Esophagus muscularis mucosa (tissue), 4 donors: ENCODE data around the gene MAMLD1. TPM values are rescaled to one million over a fixed set of nuclear protein-coding genes. Genes with fewer than 3 reads are reported as not detected.

ENCODE experiments used
- DNase-seq: peaks from one replicate; pipeline ENCODE4 v3.0.0-alpha.2; 2017; ENCODE audit errors: extremely low spot score
- H3K27ac ChIP-seq, 4 donors: fragments of 200-600 bp; sonication (generic); replicated peaks in 1 of 4; 1 replicate in 3 of 4; 2 replicates in 1 of 4; pipeline ENCODE4 v1.5.1; 2016 to 2019; ENCODE audit warnings: mild to moderate bottlenecking in 1 of 4
- H3K27me3 ChIP-seq, 4 donors: fragments of 200-600 bp; sonication (generic); one replicate each; pipeline versions ENCODE4 v1.5.1 to v1.6.0; 2016 to 2019
- H3K36me3 ChIP-seq, 4 donors: fragments of 200-600 bp; sonication (generic); one replicate each; pipeline ENCODE4 v1.5.1; 2016 to 2019
- H3K4me1 ChIP-seq, 4 donors: fragments of 200-600 bp; sonication (generic); one replicate each; pipeline ENCODE4 v1.5.1; 2016 to 2019
- H3K4me3 ChIP-seq, 4 donors: fragments of 200-600 bp; sonication (generic); 1 replicate in 2 of 4; 2 replicates in 2 of 4; pipeline ENCODE4 v1.5.1; 2016 to 2019; ENCODE audit warnings: mild to moderate bottlenecking in 4 of 4, moderate library complexity in 1 of 4
- H3K9me3 ChIP-seq, 4 donors: fragments of 200-600 bp; sonication (generic); 1 replicate in 3 of 4; 2 replicates in 1 of 4; pipeline ENCODE4 v1.5.1; 2016 to 2019
- EP300 ChIP-seq: sonication (generic); formaldehyde crosslinking; IDR thresholded peaks from one replicate; pipeline ENCODE4 v1.6.1; 2017; ENCODE audit warnings: antibody characterized with exemption
- POLR2A ChIP-seq: fragments of 450-650 bp; IDR thresholded peaks from one replicate; pipeline ENCODE4 v1.6.1; 2017; ENCODE audit warnings: antibody characterized with exemption, moderate library complexity, mild to moderate bottlenecking, low read depth
- POLR2AphosphoS5 ChIP-seq, 2 donors: sonication (generic); formaldehyde crosslinking; IDR thresholded peaks; one replicate each; pipeline ENCODE4 v1.6.1; 2017; ENCODE audit warnings: antibody characterized with exemption in 2 of 2
- WGBS: methylation state at CpG from one replicate; pipeline ENCODE4 v1.1.5; 2018; 5-methylcytosine and 5-hydroxymethylcytosine counted together
- intact Hi-C: fragments of 100-400 bp; cut with DNase I; formaldehyde crosslinking; loops from one replicate; pipeline ENCODE4 v1.15.1; 2023
- total RNA-seq, 4 donors: library from RNA; depleted of rRNA; stranded (reverse); fragments of >200 nt; gene quantifications; one replicate each; pipeline versions ENCODE4 v1.1.0 to v1.2.1, GENCODE V29; 2016
- TF ChIP-seq, protein P1 (sequence below), 3 experiments: fragments of 200-600 bp in 2 of 3; fragments of 450-650 bp in 1 of 3; sonication (generic) in 2 of 3; IDR thresholded peaks; one replicate each; pipeline ENCODE4 v1.5.1; 2017 to 2019; ENCODE audit warnings: antibody characterized with exemption in 3 of 3, mild to moderate bottlenecking in 2 of 3, moderate library complexity in 1 of 3

The MAMLD1 gene
- total RNA-seq, 4 donors from 2014 or later, result 1.6 to 5.3 (median 3.3) TPM

DNA sequence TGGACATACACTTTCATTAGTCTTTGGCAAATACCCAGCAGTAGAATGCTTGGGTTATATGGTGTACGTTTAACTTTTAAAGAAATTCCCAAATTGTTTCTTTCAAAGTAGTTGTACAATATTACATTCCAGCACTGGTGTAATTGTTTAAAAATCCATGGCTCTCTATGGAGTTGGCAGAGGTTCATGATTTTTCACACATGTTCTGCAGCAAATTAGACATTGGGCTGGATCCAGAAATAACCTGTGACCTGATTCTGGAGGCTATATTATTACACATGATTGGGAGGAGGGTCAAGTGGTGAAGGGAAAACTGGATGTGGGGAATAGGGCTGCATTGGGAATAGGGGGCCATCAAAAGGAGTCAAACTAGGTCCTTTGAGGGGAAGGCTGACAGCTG, 41.9 kb downstream of the MAMLD1 start:
- TF ChIP-seq, protein P1, sequence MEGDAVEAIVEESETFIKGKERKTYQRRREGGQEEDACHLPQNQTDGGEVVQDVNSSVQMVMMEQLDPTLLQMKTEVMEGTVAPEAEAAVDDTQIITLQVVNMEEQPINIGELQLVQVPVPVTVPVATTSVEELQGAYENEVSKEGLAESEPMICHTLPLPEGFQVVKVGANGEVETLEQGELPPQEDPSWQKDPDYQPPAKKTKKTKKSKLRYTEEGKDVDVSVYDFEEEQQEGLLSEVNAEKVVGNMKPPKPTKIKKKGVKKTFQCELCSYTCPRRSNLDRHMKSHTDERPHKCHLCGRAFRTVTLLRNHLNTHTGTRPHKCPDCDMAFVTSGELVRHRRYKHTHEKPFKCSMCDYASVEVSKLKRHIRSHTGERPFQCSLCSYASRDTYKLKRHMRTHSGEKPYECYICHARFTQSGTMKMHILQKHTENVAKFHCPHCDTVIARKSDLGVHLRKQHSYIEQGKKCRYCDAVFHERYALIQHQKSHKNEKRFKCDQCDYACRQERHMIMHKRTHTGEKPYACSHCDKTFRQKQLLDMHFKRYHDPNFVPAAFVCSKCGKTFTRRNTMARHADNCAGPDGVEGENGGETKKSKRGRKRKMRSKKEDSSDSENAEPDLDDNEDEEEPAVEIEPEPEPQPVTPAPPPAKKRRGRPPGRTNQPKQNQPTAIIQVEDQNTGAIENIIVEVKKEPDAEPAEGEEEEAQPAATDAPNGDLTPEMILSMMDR (IDR thresholded peaks at IDR 0.05), result no peak
- no peak for TF ChIP-seq POLR2A
- no peak for TF ChIP-seq POLR2AphosphoS5 (IDR thresholded peaks at IDR 0.05)
- TF ChIP-seq EP300, result no peak
- intact Hi-C loops, result no loop called here
- 33% methylated on average over 1 of the region's 1 CpG for whole genome bisulfite sequencing
- Histone ChIP-seq H3K27ac (no peak overlapping the region), H3K4me1 (peaks cover 0 to 5% (median 1%) of the 10 kb centered on the region in 4 donors), H3K36me3 (no peaks in the 10 kb centered on the region), H3K27me3 (no peaks in the 10 kb centered on the region), H3K4me3 (no peak overlapping the region), H3K9me3 (no peaks in the 10 kb centered on the region)
- no peak for DNase-seq

DNA sequence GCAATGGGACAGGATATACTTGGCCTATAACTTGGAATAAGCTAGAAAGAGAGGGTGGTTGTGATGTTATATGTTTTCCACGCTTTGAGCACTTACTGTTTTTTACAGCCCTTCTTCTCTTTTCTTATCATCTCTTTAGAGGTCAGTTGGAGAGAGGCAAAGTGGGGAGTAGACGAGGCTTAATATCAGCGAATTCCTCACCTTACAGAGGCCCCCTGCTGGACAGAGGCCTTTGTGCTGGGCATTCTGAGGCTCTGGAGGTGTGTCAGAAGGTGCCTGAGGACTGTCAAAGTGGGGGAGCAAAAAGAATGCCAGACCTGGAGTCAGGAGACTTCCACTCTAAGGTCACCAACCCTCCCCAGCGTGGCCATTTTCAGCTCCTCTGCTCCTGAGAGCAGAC, 42.5 kb downstream of the MAMLD1 start:
- no peak for DNase-seq
- no peak overlapping the region for H3K4me3 ChIP-seq
- intact Hi-C loops, result no loop called here
- H3K9me3 ChIP-seq, result no peaks in the 10 kb centered on the region
- H3K36me3 ChIP-seq, result no peaks in the 10 kb centered on the region
- H3K4me1 ChIP-seq, result peaks cover 0 to 8% (median 3%) of the 10 kb centered on the region in 4 donors
- H3K27ac ChIP-seq, result no peak overlapping the region
- no peaks in the 10 kb centered on the region for H3K27me3 ChIP-seq
- 57% methylated on average over 4 of the region's 4 CpGs for WGBS
- TF ChIP-seq POLR2AphosphoS5 (IDR thresholded peaks at IDR 0.05), result no peak
- TF ChIP-seq, protein P1 (IDR thresholded peaks at IDR 0.05), result no peak
- TF ChIP-seq POLR2A, result no peak
- TF ChIP-seq EP300, result no peak

DNA sequence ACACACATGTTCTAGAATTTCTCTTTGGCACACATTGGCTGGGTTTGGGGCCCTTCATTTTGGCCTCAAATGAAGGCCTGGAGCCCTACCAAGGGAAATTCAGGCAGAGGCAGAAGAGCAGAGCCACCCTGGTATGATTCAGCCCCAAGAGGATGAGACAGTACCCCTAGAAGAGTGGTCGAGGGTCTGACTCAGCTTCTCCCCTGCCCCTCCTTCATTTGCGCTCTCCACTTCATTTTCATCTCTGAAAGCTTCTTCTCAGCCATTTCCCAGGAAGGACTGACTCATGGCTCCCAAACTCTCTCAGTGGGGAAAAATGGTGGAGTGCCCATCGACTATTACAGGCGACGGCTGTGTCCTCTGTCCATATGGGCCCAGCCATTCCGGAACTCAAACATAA, 43.5 kb downstream of the MAMLD1 start:
- Histone ChIP-seq H3K27ac (no peak overlapping the region), H3K9me3 (no peaks in the 10 kb centered on the region), H3K27me3 (no peaks in the 10 kb centered on the region), H3K36me3 (no peaks in the 10 kb centered on the region), H3K4me3 (no peak overlapping the region), H3K4me1 (peaks cover 0 to 12% (median 5%) of the 10 kb centered on the region in 4 donors)
- TF ChIP-seq POLR2A (no peak), EP300 (no peak), POLR2AphosphoS5 (IDR thresholded peaks at IDR 0.05) (no peak)
- TF ChIP-seq, protein P1 (IDR thresholded peaks at IDR 0.05), result no peak
- no peak for DNase-seq
- intact Hi-C loops, result no loop called here
- WGBS, result 73% methylated on average over 6 of the region's 6 CpGs

DNA sequence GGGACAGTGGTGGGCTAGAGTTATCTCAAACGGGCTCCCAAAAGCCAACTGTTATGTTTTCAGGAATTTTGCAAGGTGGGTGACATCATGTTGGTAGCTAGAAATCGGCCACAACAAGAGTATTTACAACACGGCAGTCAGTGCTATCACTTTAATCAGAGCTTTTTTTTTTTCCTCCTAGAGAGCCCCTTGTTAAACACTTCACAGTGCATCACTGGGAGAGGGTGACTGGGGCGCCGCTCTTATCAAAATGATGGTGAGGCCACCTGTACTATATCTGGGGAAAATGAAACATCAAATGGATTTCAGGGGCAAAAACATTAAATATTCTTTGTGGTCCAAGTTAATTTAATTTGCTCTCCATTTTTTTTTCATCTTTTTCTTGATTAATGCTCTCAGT, 44.9 kb downstream of the MAMLD1 start:
- Histone ChIP-seq H3K36me3 (no peaks in the 10 kb centered on the region), H3K27ac (no peak overlapping the region), H3K4me1 (peaks cover 0 to 12% (median 5%) of the 10 kb centered on the region in 4 donors), H3K27me3 (no peaks in the 10 kb centered on the region), H3K4me3 (no peak overlapping the region), H3K9me3 (no peaks in the 10 kb centered on the region)
- 59% methylated on average over 5 of the region's 5 CpGs for WGBS
- no peak for DNase-seq
- TF ChIP-seq POLR2A (no peak), EP300 (no peak), POLR2AphosphoS5 (IDR thresholded peaks at IDR 0.05) (no peak)
- TF ChIP-seq, protein P1 (IDR thresholded peaks at IDR 0.05), result no peak
- intact Hi-C loops, result no loop called here

DNA sequence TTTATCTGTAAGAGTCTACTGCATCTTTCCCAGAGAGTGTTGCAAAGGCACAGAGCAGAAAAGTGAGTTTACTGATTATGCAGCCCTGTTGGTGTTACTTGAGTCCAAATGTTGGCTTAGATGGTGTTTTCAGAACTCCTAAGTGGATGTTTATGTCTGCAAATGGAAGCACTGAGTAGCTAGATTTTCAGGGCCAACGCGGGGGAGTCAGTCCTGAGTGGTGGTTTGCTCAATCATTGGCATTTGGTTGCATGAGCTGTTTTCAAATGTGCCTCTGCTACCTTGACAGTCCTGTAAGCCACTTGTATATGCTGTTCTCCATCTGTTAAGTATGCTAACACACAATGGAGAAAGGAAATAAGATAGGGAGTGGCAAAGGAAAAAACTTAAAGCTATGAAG, 45.4 kb downstream of the MAMLD1 start:
- Histone ChIP-seq H3K36me3 (no peaks in the 10 kb centered on the region), H3K4me1 (peaks cover 0 to 12% (median 5%) of the 10 kb centered on the region in 4 donors), H3K27ac (no peak overlapping the region), H3K9me3 (no peaks in the 10 kb centered on the region), H3K27me3 (no peaks in the 10 kb centered on the region), H3K4me3 (no peak overlapping the region)
- TF ChIP-seq EP300, result no peak
- no peak for TF ChIP-seq POLR2AphosphoS5 (IDR thresholded peaks at IDR 0.05)
- TF ChIP-seq, protein P1 (IDR thresholded peaks at IDR 0.05), result no peak
- TF ChIP-seq POLR2A, result no peak
- no peak for DNase-seq
- intact Hi-C loops, result no loop called here
- WGBS, result 60% methylated on average over 2 of the region's 2 CpGs
